GM12892 (cell line): ENCODE results near the gene TMA16.

Experiments used
- POLR2A ChIP-seq: IDR thresholded peaks from 2 replicates; pipeline ENCODE4 v1.6.1; 2011; ENCODE audit warnings: low read depth, low read length, control low read depth
- POLR2AphosphoS5 ChIP-seq: IDR thresholded peaks from 2 replicates; pipeline ENCODE4 v1.6.1; 2011; ENCODE audit warnings: low read depth, low read length, control low read depth

DNA sequence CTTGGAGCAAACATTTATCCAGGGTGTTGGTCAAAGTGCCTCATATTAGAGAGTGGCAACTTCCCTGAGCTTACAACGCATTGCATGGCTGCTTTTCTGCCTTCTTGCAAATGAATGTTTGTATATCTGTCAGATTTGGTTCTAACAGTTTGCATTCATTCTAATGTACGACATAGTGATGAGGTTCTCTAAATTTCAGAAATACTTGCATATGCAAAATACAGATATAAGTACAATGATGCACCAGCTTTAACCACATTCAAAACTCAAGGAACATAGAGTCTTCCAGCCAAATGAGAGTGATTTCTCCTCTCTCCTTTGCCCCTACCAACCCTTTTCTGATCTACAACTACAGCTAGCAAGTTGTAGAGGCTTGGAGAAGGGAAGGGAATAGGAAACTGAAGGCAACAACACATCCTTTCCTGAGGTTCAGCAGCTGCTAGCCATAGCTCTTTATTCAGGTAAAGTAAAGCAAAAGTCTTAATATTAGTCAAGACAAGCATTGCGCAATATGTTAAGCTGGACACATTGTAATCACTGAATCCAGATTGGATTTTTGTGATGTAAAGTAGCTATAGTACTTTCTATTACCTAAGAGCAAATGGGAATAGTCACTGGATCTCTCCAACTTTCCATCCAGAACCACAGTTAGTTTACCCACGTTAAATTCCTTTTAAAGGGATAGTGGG lies 27.3 kb upstream of the TMA16 start:
- no peak for TF ChIP-seq POLR2A
- TF ChIP-seq POLR2AphosphoS5 = no peak
